ENCODE measurements around the gene CSKMT. TPM values are rescaled to one million over a fixed set of nuclear protein-coding genes. Genes with fewer than 3 reads are reported as not detected.
"Not testable (repeated sequence)": the region's sequence is repeated elsewhere in the genome, so short reads cannot be mapped to it uniquely, and the experiment has no call there.

Gene CSKMT
- polyA plus RNA-seq (2012; ENCODE audit: insufficient read depth, insufficient read length): 18.9 TPM

GRCh38 chr11:62665075-62665598, at the start of gene CSKMT, which contains the start of gene C11orf98:
TSS of gene CSKMT (plus strand) at chr11:62665312. CDS start at chr11:62665880, 568 bp downstream.
TSS of gene C11orf98 (minus strand) at chr11:62665210. CDS start at chr11:62665169, 41 bp downstream.
- peak; percentile 90 for DNase-seq (ENCODE audit: low read depth, low spot score)
- H3K4me3 ChIP-seq (ENCODE audit: low read length): peak within 1 kb of the TSS; percentile 65

GRCh38 chr11:62615521-62615920, 49.6 kb upstream of the CSKMT start:
- DNase-seq (ENCODE audit: low read depth, low spot score): no peak
- no peak overlapping the region for H3K4me3 ChIP-seq (ENCODE audit: low read length)

- not testable (repeated sequence) for H3K4me3 ChIP-seq (ENCODE audit: low read length); DNase-seq (ENCODE audit: low read depth, low spot score)
These were observed 48.2 kb upstream of the CSKMT start for GRCh38 chr11:62616957-62617356.

GRCh38 chr11:62621027-62621566, 44.0 kb upstream of the CSKMT start:
- peak overlapping the region; percentile 67 for H3K4me3 ChIP-seq (ENCODE audit: low read length)
- DNase-seq (ENCODE audit: low read depth, low spot score): no peak

GRCh38 chr11:62621567-62622470, 43.3 kb upstream of the CSKMT start, which contains the start of gene B3GAT3:
TSS of gene B3GAT3 (minus strand) at chr11:62621986. CDS start at chr11:62621947, 39 bp downstream.
- H3K4me3 ChIP-seq (ENCODE audit: low read length): peak within 1 kb of the TSS; percentile 67
- DNase-seq (ENCODE audit: low read depth, low spot score): peak; percentile 92

- no peak overlapping the region for H3K4me3 ChIP-seq (ENCODE audit: low read length)
- no peak for DNase-seq (ENCODE audit: low read depth, low spot score)
These were observed 42.5 kb upstream of the CSKMT start for GRCh38 chr11:62622476-62623089.

- H3K4me3 ChIP-seq (ENCODE audit: low read length): no peak overlapping the region
These were observed 37.4 kb upstream of the CSKMT start for GRCh38 chr11:62627713-62628112.

GRCh38 chr11:62632492-62632891, 32.6 kb upstream of the CSKMT start:
- H3K4me3 ChIP-seq (ENCODE audit: low read length): no peak overlapping the region
- no peak for DNase-seq (ENCODE audit: low read depth, low spot score)

More at GRCh38 chr11:62627713-62628112, 37.4 kb upstream of the CSKMT start:
- DNase-seq (ENCODE audit: low read depth, low spot score): no peak

- no peak overlapping the region for H3K4me3 ChIP-seq (ENCODE audit: low read length)
These were observed 20.9 kb upstream of the CSKMT start for GRCh38 chr11:62644220-62644619.

GRCh38 chr11:62645671-62645945, 19.5 kb upstream of the CSKMT start:
- H3K4me3 ChIP-seq (ENCODE audit: low read length): peak overlapping the region; percentile 99
- DNase-seq (ENCODE audit: low read depth, low spot score): no peak

More at GRCh38 chr11:62644220-62644619, 20.9 kb upstream of the CSKMT start:
- DNase-seq (ENCODE audit: low read depth, low spot score): no peak

GRCh38 chr11:62645946-62646824, 18.9 kb upstream of the CSKMT start, which contains the start of gene GANAB:
TSS of gene GANAB (minus strand) at chr11:62646613. CDS start at chr11:62646599, 14 bp downstream.
- DNase-seq (ENCODE audit: low read depth, low spot score): peak; percentile 95

GRCh38 chr11:62646825-62647608, 18.1 kb upstream of the CSKMT start:
- no peak for DNase-seq (ENCODE audit: low read depth, low spot score)
- peak overlapping the region; percentile 27 for H3K4me3 ChIP-seq (ENCODE audit: low read length)

More at GRCh38 chr11:62645946-62646824, 18.9 kb upstream of the CSKMT start, which contains the start of gene GANAB:
- H3K4me3 ChIP-seq (ENCODE audit: low read length): peak within 1 kb of the TSS; percentile 99

- DNase-seq (ENCODE audit: low read depth, low spot score): no peak
- no peak overlapping the region for H3K4me3 ChIP-seq (ENCODE audit: low read length)
These were observed 17.5 kb upstream of the CSKMT start for GRCh38 chr11:62647609-62648005.

- DNase-seq (ENCODE audit: low read depth, low spot score): no peak
- no peak overlapping the region for H3K4me3 ChIP-seq (ENCODE audit: low read length)
These were observed 16.7 kb upstream of the CSKMT start for GRCh38 chr11:62648185-62648966.

- H3K4me3 ChIP-seq (ENCODE audit: low read length): no peak overlapping the region
- no peak for DNase-seq (ENCODE audit: low read depth, low spot score)
These were observed 16.1 kb upstream of the CSKMT start for GRCh38 chr11:62648967-62649364.

GRCh38 chr11:62649486-62649885, 15.6 kb upstream of the CSKMT start:
- no peak overlapping the region for H3K4me3 ChIP-seq (ENCODE audit: low read length)
- DNase-seq (ENCODE audit: low read depth, low spot score): no peak

- not testable (repeated sequence) for DNase-seq (ENCODE audit: low read depth, low spot score); H3K4me3 ChIP-seq (ENCODE audit: low read length)
These were observed 14.8 kb upstream of the CSKMT start for GRCh38 chr11:62650283-62650682.
